Stimulated activated CD4-positive, alpha-beta T cell treated with anti-CD3 and anti-CD28 coated beads, Interleukin-4, amount 100 ng/mL, for 48 hours (primary cell): ENCODE data around the gene ADAMTS8.

Experiments
- DNase-seq, 2 donors: peaks; one replicate each; pipeline ENCODE4 v3.0.0-alpha.2; 2020; ENCODE audit warnings: low read depth in 2 of 2

The ADAMTS8 gene

DNA sequence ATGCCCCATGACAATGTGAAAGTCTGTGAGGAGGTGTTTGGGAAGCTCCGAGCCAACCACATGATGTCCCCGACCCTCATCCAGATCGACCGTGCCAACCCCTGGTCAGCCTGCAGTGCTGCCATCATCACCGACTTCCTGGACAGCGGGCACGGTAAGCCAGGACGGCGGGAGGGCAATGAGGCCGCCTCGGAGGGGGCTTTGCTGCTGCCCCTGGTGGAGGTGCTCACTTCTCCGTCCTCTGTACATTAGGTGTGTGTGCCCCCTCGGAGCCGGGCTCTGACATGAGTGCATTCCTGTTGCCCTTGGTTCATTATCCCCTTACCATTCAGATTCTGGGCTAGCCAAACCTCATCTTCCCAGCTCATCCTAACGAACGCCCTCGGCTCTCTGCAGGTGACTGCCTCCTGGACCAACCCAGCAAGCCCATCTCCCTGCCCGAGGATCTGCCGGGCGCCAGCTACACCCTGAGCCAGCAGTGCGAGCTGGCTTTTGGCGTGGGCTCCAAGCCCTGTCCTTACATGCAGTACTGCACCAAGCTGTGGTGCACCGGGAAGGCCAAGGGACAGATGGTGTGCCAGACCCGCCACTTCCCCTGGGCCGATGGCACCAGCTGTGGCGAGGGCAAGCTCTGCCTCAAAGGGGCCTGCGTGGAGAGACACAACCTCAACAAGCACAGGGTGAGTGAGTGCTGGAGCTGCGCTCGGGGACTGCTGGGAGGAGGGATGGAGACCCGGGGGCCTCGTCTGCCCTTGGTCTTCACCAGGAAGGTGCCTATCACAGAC lies 33.9 kb upstream of the ADAMTS8 start:
- no peak for DNase-seq

DNA sequence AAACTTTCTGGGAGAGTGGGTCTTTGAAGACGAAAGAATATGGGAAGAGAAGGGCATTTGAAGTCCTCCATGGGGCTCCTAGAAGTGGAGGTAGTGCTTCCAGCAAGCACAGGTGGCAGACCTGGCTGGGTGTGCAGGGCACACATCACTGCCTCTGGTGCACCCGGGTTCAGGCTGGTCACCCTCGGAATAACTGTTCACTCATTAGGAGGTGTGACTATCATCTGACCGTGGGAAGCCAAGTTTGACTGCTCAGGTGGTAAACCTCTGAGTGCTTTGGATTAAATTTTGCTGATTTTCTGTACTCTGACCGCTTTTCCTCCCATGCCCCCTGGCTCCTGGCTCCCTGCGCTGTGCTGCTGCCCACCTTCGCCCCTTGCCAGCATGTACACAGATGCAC lies 31.1 kb upstream of the ADAMTS8 start:
- DNase-seq, result no peak

DNA sequence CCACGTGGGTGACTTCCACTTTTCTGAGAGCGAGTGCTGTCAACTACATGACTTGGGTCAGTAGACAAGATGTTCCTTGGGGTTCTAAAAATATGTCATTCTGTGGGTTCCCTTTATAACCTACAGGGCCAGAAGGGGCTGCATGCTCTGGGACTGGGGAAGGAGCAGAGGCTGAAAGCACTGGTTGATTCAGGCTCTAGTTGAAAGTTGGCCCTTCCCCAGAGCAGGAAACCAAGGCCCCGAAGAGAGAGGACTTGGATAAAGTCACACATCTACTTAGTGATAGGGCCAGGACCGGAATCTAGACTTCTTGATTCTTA lies 30.0 kb upstream of the ADAMTS8 start:
- DNase-seq, result no peak

DNA sequence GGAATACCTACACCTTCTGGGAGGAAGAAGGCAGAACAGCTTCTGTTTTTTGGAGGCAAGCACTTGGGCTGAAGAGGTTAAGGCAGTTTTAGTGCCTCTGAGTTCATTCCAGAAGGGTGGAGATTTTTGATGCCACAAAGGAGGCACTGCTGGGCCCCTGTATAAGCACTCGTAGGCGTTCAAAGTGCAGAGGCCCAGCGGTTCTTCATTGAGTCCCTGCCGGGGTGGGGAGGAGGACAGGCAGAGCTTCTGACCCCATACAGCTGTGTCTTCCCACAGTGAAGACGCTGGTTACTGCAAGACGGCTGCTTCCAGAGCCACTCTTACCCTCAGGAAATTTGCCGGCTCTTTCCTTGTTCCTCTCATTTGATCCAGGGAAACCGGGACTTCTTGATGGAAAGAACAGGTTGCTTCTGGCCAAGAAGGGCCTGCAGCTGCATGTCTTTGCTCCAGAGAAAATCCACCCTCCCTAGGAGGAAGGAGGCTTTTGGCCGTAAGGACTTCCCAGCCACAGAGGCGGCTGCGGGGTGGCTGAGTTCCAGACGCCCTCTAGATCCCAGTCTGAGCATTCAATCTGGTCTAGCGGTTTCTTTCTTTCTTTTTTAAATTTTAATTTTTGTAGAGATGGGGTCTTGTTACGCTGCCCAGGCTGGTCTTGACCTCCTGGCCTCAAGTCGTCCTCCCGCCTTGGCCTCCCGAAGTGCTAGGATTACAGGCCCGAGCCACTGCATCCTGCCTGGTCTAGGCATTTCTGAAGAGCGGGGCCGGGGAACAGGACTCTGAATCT lies 29.4 kb upstream of the ADAMTS8 start:
- DNase-seq, result no peak

DNA sequence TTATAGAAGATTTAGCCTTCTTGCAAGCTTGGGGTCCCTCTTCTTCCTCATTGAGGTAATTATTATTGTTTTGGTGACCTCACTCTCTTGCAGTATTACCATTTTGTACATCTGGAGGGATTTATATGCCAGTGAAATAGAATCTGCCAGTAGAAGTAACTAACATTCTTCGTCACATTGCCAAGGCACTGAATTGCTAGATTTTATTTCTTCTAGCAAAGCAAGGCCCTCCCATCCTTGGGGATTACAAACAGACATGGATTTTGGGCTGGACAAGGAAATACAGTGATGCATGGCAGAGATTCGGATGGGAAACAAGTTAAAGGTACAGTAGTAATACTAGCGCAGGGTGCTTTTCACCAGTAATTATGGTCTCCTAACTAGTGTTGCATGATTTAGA lies 27.9 kb upstream of the ADAMTS8 start:
- DNase-seq, result no peak

DNA sequence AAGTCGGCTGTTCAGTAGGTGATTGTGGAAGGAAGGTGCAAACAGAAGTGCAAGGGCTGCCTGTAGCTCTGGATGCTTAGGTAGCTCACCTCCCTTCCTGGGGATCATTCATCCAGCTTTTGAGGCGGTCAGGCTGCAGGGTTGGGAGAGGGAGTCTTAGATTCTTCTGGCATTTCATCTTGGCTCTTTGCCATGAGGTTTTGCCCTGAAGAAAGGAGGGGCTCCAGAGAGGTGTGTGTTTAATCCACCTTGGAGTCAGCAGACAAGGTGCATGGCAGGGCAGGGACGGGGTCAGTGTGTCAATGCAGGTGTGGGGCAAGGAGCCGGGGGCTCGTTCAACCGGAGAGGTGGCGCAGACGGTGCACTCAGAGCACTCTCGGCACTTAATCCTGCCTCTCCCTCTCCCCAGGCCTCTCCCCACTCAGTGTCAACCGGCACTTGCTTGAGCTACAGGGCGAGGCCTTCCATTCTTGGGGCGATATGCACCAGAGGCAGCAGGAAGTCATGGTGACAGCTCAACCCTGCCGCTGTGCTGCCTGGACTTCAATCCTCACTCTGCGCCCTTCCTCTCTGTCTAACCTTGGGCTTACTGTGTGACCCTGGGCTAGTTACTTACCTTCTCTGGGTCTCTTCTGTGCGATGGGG lies 27.2 kb upstream of the ADAMTS8 start:
- no peak for DNase-seq

DNA sequence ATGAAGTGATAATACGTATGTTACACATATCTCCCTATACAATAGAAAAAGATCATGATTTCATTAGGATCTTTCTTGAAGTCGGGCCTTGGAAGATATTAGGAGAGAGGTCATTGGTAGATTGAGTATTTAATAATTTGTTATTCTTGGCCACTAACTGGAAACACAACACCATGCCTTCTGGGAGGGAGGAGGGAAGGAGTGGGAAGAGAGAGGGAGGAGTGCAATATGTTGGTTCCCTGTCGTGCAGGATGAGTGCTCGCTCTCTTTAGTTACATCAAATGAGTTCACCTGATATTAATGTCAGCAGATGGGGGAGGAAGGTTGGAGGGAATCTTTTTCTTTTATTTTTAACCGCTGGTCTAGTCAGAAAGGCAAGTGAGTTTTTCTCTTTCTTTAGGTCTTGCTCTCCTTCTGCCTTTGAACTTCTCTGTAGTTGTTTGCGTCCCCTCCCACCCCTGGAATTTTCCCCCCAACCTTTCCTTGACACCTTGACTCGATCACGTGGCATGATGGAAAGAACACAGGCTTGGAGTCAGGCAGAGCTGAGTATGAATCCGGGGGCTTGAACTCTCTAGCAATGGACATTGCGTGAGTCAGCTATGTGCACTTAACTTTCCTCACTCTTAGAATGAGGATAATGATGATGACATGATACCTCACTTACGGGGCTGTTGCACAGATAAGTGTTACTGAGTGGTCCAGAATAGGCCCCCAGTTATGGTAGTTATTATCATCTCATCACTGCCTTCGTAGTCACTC lies 26.3 kb upstream of the ADAMTS8 start:
- DNase-seq, result no peak

DNA sequence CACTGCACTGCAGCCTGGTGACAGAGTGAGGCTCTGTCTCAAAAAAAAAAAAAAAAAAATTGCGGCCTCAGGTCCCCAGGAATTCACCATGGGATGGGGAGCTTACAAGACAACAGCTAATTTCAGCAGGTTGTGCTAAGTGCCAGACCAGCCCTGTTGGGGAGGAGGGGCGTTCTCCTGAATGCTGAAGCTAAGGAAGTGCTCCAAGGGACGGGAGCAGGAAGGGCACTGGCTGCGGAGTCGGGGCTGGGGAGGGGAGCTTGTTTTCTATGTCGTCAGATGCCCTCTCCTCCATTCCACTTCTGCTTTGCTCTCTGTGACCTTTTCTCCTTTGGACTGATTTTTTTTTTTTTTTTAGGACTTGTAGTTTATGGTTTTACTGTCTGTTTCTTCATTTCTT lies 24.5 kb upstream of the ADAMTS8 start:
- DNase-seq, result no peak

DNA sequence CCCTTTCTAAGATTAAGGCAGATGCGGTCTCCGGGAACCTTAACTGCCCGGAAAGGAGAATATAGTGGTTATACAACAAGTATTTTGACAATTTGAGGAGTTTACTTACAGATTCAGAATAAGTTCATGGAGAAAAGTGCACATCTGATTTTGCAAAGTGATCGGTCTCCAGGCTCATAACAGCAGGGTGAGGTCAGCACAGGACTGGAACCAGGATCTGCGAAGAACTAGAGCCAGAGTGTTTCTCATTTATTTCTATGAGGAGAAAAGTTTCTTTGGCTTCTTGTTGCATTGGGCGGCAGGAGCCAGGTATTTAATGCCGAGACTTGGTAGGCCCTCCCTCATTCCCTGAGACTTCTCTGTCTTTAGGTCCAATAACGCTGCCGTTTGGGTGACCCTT lies 23.8 kb upstream of the ADAMTS8 start:
- no peak for DNase-seq

DNA sequence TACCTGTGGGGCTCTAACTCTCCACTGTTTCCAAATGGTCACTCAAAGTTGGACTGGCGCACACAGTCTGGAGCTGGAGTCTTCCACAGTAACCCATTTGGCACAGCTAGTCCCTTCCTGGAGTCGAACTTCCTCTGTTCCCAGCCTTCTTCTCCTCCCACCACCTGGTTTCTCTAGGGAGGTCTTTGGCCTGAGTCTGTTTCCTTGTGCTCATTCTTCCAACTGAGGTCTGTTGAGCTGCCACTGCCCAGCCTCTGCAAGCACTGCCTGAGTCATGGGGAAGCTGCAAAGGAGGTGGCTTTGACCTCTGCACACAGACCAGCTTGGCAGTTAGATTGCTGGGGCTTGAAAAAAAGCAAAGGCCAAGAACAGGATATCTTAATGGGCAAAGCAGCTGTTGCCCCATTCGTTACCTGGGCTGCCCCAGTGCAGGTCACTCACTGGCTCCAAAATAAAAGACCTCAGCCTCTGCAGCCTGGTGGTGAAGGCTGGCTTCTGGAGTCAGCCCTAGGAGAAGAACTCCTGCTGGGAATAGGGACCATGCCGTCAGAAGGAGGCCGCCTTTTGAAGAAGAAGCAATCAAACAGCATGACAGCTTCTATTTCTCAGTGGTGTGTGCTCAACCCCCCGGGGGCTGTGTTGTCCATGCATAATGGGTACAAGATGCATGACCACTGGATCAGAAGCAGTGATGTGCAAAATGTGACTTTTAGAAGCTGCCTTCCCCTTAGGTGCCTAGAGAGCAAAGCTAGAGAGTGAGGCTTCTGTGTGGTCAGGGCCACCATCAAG lies 23.0 kb upstream of the ADAMTS8 start:
- no peak for DNase-seq

DNA sequence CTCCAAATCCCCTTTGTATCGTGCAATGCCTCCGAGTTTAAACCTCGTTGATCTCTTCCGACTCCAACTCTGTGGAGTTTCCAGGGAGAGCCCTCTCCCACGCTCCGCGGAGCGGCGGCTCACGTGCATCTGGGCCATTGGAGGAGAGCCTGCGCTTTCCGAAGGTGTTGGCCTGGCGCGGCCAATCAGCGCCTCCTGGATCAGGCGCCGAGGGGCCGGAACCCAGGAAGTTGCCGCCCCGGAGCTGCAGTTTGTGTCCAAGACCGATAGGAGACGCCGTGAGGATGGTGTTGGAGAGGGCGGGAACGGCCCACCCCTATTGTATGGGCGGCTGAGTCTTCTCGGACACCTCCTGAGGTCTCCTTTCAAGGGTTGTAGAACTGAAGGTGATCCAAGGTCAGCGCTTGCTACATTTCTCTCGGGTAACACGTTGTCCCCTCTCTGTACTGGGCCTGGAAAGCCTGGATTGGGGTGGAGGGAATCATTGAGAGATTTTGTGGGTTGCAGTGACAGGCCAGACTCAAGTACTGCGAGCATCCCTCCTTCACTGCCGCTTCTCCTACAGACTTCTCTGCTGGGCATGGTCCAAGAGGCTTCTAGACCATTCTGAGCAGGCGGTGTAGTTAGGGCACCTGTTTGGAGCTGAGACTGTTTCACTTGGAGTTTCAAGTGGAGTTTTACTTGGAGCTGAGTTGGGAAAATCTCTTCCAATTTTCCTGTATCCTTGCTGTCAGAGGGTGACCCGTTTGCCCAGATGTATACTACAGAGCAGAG lies 21.8 kb upstream of the ADAMTS8 start:
- no peak for DNase-seq

DNA sequence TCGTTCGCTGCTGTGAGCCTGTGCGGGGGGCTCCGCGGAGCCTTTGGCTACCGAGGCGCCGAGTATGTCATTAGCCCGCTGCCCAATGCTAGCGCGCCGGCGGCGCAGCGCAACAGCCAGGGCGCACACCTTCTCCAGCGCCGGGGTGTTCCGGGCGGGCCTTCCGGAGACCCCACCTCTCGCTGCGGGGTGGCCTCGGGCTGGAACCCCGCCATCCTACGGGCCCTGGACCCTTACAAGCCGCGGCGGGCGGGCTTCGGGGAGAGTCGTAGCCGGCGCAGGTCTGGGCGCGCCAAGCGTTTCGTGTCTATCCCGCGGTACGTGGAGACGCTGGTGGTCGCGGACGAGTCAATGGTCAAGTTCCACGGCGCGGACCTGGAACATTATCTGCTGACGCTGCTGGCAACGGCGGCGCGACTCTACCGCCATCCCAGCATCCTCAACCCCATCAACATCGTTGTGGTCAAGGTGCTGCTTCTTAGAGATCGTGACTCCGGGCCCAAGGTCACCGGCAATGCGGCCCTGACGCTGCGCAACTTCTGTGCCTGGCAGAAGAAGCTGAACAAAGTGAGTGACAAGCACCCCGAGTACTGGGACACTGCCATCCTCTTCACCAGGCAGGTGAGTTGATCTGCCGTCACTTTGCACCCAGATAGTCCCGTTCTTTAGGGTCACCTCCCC lies 21.0 kb upstream of the ADAMTS8 start:
- no peak for DNase-seq

DNA sequence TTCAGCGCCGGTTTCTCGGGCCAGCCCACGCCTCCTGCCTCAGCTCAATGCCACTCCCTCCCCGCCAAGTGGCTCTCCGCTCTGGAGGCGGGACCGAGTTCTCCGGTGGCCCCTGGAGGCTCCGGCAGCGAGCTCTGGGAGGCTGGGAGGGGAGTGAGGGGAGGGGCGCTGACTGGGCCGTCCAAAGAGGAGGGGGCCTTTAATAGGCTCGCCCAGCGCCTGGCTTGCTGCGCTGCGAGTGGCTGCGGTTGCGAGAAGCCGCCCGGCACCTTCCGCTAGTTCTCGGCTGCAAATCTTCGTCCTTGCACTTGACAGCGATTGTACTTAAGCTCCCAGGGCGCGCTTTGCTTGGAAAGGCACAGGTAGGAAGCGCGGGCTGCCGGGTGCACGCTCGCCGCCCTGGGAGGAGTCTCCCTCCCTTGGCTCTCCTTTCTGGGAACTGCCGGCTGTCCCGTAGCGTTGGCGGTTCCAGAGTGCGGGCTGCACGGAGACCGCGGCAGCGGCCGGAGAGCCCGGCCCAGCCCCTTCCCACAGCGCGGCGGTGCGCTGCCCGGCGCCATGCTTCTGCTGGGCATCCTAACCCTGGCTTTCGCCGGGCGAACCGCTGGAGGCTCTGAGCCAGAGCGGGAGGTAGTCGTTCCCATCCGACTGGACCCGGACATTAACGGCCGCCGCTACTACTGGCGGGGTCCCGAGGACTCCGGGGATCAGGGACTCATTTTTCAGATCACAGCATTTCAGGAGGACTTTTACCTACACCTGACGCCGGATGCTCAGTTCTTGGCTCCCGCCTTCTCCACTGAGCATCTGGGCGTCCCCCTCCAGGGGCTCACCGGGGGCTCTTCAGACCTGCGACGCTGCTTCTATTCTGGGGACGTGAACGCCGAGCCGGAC lies 20.3 kb upstream of the ADAMTS8 start, which contains the start of gene ADAMTS15:
TSS of gene ADAMTS15 (plus strand) at position 230 of the 894 bp plus-strand sequence. CDS start at position 559, 329 bp downstream.
- peak; percentile 31 to 39 for DNase-seq

DNA sequence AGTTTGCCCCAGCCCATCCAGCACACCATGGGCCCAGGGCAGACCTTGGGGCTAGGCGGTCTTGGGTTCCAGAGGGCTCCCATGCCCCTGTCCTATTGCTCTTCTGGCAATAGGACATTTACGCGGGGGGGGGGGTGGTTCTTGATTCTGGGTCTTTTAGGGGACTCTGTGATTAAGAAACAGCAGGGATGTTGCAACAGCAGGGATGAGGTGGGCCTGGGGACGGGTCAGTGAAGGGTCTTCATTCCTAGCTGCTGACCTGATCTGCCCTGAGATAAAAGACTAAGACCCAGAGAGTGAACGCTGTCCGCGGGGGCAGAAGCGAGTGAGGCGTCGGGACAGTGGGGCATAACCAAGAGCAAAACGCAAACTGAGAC lies 19.6 kb upstream of the ADAMTS8 start:
- DNase-seq, result no peak

DNA sequence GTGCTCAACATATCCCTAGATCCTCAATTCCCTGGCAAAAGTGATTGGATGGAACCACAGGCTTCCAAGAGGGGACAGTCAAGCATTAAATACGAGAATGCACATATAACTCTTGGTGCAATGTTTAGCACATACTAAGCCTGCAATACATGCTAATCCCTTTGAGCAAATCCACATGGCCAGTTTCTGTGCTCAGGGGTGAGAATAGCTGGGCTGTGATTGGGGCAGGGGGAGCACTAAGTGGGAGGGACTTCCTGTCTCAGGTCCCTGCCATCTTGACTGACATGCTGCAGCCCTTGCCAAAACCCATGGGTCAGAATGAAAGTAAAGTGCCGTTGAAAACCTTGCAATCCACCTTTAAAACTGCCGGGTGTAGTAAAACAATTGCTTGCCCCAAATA lies 17.4 kb upstream of the ADAMTS8 start:
- no peak for DNase-seq

DNA sequence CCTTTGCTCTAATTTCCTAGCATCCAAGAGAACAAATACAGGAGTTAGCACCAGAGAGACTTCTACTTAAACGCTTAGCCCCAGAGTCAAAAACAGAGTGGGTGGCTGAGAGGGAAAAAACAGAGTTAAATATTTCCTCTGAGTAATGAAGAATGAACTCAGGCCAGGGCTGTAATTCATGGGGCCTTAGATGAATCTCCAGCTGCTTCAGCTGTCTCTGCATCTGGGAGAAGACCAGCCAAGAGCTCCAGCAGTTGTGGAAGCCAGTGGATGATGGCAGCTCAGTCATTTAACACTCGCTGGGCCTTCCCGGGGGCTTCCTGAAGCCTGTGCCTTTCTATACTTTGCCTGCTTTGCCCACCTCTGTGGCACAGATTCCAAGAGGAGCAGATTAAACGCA lies 14.3 kb upstream of the ADAMTS8 start:
- DNase-seq, result no peak

DNA sequence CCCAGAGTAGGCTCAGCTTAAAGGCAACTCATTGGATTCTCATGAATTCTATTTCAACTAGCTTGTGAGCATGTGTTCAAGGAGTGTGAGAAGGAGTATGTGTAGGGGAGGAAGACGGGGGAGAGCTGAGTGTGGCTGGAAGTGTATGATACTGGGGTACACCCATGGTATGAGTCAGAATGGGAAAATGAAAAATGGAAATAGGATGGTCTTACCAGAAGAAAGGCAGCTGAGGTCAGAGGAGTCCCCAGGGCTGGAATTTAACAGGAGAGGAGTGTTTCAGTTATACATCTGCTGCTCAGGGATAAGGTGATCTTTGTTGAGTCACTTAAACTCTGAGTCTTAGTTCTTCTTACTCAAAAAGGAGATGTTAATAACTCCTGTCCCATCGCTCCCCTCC lies 13.3 kb upstream of the ADAMTS8 start:
- DNase-seq, result no peak

DNA sequence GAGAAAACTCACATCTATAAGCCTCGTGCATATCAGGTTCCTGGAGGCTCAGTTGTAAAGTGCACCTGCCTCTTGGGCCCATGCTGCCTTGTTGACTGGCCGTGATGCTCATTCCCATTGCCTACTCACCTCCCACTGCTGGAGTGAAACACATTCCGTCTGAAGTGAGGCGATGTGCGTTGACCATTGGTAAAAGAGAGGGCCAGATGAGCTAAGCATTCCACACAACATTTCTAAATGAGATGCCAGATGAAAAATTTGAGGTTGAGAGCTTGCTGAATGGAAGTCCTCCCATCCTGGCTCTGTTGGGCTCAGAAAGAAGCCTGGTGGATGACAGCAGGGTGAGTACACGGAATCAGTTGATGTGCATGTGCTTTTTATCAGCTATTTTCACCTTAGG lies 11.5 kb upstream of the ADAMTS8 start:
- no peak for DNase-seq

DNA sequence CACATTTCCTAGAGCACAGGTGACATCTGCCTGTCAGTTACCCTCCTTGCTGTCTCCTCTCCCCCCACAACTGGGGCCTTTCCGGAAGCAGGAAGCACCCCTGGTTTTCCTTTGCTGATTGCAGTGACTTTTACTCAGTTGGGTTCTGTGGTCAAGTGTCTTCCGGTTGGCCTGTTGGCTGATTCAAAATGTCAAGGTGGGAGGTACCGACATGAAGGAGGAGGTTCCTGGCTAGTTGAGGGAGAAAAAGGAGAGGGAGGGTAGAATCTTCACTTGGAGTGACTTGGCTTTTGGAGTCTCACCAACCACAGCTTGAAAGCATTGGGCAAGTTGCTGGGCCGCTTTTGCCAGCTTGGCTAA lies 10.7 kb upstream of the ADAMTS8 start:
- no peak for DNase-seq
